BLaER1 treated with 17β-estradiol and CSF1 and Interleukin-3, amounts not matched to agents 10 nM and 100 nM (cell line): Measurements from ENCODE around the gene OR51G2.
"Not testable (repeated sequence)": the region's sequence is repeated elsewhere in the genome, so short reads cannot be mapped to it uniquely, and the experiment has no call there.

Source experiments
- H3K27ac ChIP-seq, 11 experiments: shearing (Covaris generic); formaldehyde crosslinking; 2 replicates each; pipeline ENCODE4 v1.8.1; 2022
- H3K27me3 ChIP-seq, 11 experiments: shearing (Covaris generic); formaldehyde crosslinking; 2 replicates each; pipeline ENCODE4 v1.8.1; 2022
- H3K36me3 ChIP-seq, 11 experiments: shearing (Covaris generic); formaldehyde crosslinking; 2 replicates each; pipeline ENCODE4 v1.8.1; 2022
- H3K4me1 ChIP-seq, 10 experiments: shearing (Covaris generic); formaldehyde crosslinking; 2 replicates each; pipeline ENCODE4 v1.8.1; 2022
- H3K4me2 ChIP-seq, 11 experiments: shearing (Covaris generic); formaldehyde crosslinking; 2 replicates each; pipeline ENCODE4 v1.8.1; 2022
- H3K4me3 ChIP-seq, 10 experiments: shearing (Covaris generic); formaldehyde crosslinking; 2 replicates each; pipeline ENCODE4 v1.8.1; 2022
- H3K9ac ChIP-seq, 11 experiments: shearing (Covaris generic); formaldehyde crosslinking; 2 replicates each; pipeline ENCODE4 v1.8.1; 2022
- H3K9me3 ChIP-seq, 11 experiments: shearing (Covaris generic); formaldehyde crosslinking; replicated peaks in 1 of 11; 2 replicates each; pipeline ENCODE4 v1.8.1; 2022
- H4K20me1 ChIP-seq, 11 experiments: shearing (Covaris generic); formaldehyde crosslinking; 2 replicates each; pipeline ENCODE4 v1.8.1; 2022
- Cebpa-rat ChIP-seq, 11 experiments: shearing (Covaris generic); IDR thresholded peaks; 2 replicates each; pipeline ENCODE4 v1.8.1; 2022

Gene OR51G2

GRCh38 chr11:4919250-4919649, at the start of gene OR51G2:
Gene OR51G2, minus strand, starts transcription at chr11:4919350. Its CDS starts 3,687 bp downstream, at chr11:4915663.
- Histone ChIP-seq H3K27ac (no peak within 1 kb of the TSS), H4K20me1 (no peaks in the 10 kb centered on the region), H3K27me3 (no peaks in the 10 kb centered on the region), H3K36me3 (no peaks in the 10 kb centered on the region), H3K9me3 (no peaks in the 10 kb centered on the region), H3K9ac (no peak within 1 kb of the TSS), H3K4me3 (no peak within 1 kb of the TSS), H3K4me2 (no peak within 1 kb of the TSS), H3K4me1 (no peaks in the 10 kb centered on the region)
- no peak for TF ChIP-seq Cebpa-rat (IDR thresholded peaks at IDR 0.05)

DNA sequence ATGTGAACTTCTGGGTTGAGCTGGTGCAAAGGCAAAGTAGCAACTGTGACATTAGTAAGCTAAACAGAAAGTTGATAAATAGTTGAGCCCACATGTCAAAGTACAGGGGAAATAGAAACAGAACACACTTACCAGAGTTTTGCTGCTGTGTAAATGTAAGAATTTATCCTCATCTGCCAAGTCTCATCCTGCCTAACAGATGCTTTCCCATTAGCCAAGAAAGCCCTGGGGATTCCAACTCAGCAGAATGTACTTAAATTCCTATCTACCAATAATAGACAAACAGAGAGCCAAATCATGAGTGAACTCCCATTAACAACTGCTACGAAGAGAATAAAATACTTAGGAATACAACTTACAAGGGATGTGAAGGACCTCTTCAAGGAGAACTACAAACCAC, 43.7 kb upstream of the OR51G2 start:
- H3K36me3 ChIP-seq: no peaks in the 10 kb centered on the region
- peaks cover 0 to 3% (median 0%) of the 10 kb centered on the region in 11 experiments; a peak in 1 of 22 replicates for H3K9me3 ChIP-seq
- H3K27me3 ChIP-seq: no peaks in the 10 kb centered on the region
- no peak overlapping the region for H3K4me2 ChIP-seq
- no peak overlapping the region for H3K4me3 ChIP-seq
- H3K27ac ChIP-seq: no peak overlapping the region
- TF ChIP-seq Cebpa-rat (IDR thresholded peaks at IDR 0.05): no peak
- no peaks in the 10 kb centered on the region for H4K20me1 ChIP-seq
- H3K4me1 ChIP-seq: no peaks in the 10 kb centered on the region
- H3K9ac ChIP-seq: no peak overlapping the region

- H3K36me3 ChIP-seq: no peaks in the 10 kb centered on the region
- no peak overlapping the region for H3K4me3 ChIP-seq
- H3K27me3 ChIP-seq: no peaks in the 10 kb centered on the region
- no peak overlapping the region for H3K4me2 ChIP-seq
- no peak overlapping the region for H3K9ac ChIP-seq
- TF ChIP-seq Cebpa-rat (IDR thresholded peaks at IDR 0.05): no peak
- no peak overlapping the region for H3K27ac ChIP-seq
- no peaks in the 10 kb centered on the region for H4K20me1 ChIP-seq
- no peaks in the 10 kb centered on the region for H3K4me1 ChIP-seq
- peaks cover 0 to 3% (median 0%) of the 10 kb centered on the region in 11 experiments; a peak in 1 of 22 replicates for H3K9me3 ChIP-seq
These were observed 41.7 kb upstream of the OR51G2 start for GRCh38 chr11:4960877-4961276.

DNA sequence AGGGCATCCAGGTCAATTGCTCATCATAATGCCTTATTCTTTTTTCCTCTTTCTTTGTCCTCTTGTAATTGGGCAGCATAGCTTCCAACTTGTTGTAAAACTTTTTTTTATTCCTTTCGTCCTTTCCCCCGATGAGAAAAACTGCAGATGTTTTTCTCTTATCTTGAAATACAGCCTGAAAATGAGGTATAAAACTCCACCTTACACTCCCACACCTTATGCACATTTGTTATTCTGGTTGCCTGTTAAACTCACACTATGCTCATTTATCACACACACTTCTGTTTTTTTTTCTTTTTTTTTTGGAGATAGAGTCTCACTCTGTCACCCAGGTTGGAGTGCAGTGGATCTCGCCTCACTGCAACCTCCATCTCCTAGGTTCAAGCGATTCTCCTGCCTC, 38.2 kb upstream of the OR51G2 start:
- no peak for TF ChIP-seq Cebpa-rat (IDR thresholded peaks at IDR 0.05)
- Histone ChIP-seq H3K9me3 (no peaks in the 10 kb centered on the region), H3K4me1 (no peaks in the 10 kb centered on the region), H3K4me2 (no peak overlapping the region), H4K20me1 (no peaks in the 10 kb centered on the region), H3K27ac (no peak overlapping the region), H3K27me3 (no peaks in the 10 kb centered on the region), H3K4me3 (no peak overlapping the region), H3K9ac (no peak overlapping the region), H3K36me3 (no peaks in the 10 kb centered on the region)

GRCh38 chr11:4955613-4956012, 36.5 kb upstream of the OR51G2 start, which contains the start of gene OR51A2:
Gene OR51A2, minus strand, starts transcription at chr11:4955713. Its CDS starts 0 bp downstream, at chr11:4955713.
- H3K9ac ChIP-seq, H3K4me3 ChIP-seq, H3K4me2 ChIP-seq: not testable (repeated sequence)

GRCh38 chr11:4947505-4947904, 28.4 kb upstream of the OR51G2 start, which contains the start of gene OR51A4:
Gene OR51A4, minus strand, starts transcription at chr11:4947605. Its CDS starts 505 bp downstream, at chr11:4947100.
- no peaks in the 10 kb centered on the region for H3K9me3 ChIP-seq
- H3K4me2 ChIP-seq: no peak within 1 kb of the TSS
- TF ChIP-seq Cebpa-rat (IDR thresholded peaks at IDR 0.05): no peak
- H4K20me1 ChIP-seq: no peaks in the 10 kb centered on the region
- H3K36me3 ChIP-seq: no peaks in the 10 kb centered on the region
- no peaks in the 10 kb centered on the region for H3K4me1 ChIP-seq
- no peak within 1 kb of the TSS for H3K9ac ChIP-seq
- H3K27ac ChIP-seq: no peak within 1 kb of the TSS
- H3K4me3 ChIP-seq: no peak within 1 kb of the TSS
- H3K27me3 ChIP-seq: no peaks in the 10 kb centered on the region

More at GRCh38 chr11:4955613-4956012, 36.5 kb upstream of the OR51G2 start, which contains the start of gene OR51A2:
- not testable (repeated sequence) for H3K27me3 ChIP-seq, H3K9me3 ChIP-seq, H3K36me3 ChIP-seq, H4K20me1 ChIP-seq, H3K4me1 ChIP-seq, H3K27ac ChIP-seq

GRCh38 chr11:4936745-4937144, 17.6 kb upstream of the OR51G2 start:
- H3K9me3 ChIP-seq: no peaks in the 10 kb centered on the region
- no peaks in the 10 kb centered on the region for H3K27me3 ChIP-seq
- no peaks in the 10 kb centered on the region for H4K20me1 ChIP-seq
- H3K36me3 ChIP-seq: no peaks in the 10 kb centered on the region
- H3K27ac ChIP-seq: no peak overlapping the region
- H3K4me2 ChIP-seq: no peak overlapping the region
- no peak for TF ChIP-seq Cebpa-rat (IDR thresholded peaks at IDR 0.05)
- no peaks in the 10 kb centered on the region for H3K4me1 ChIP-seq
- no peak overlapping the region for H3K9ac ChIP-seq
- H3K4me3 ChIP-seq: no peak overlapping the region

DNA sequence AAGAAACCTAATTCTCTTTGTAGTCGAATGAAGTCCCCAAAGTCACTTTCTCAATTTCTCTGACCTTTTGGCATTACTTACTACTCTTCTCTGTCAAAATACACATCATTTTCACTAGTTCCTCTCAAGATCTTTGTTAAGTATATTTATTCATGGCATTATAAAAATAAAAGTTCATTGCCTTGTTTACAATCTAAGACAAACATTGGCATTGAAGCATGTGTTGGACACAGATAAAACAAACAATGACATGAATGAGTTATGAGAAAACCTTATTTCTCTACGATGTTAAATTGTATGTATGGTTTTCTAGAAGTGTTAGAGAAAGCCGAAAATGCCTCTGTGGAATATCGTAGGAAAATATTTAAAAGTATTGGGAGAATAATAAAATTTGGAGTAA, 13.6 kb upstream of the OR51G2 start:
- no peaks in the 10 kb centered on the region for H3K36me3 ChIP-seq
- no peaks in the 10 kb centered on the region for H3K4me1 ChIP-seq
- no peaks in the 10 kb centered on the region for H3K27me3 ChIP-seq
- H3K4me3 ChIP-seq: no peak overlapping the region
- H3K4me2 ChIP-seq: no peak overlapping the region
- H3K27ac ChIP-seq: no peak overlapping the region
- no peak for TF ChIP-seq Cebpa-rat (IDR thresholded peaks at IDR 0.05)
- no peak overlapping the region for H3K9ac ChIP-seq
- no peaks in the 10 kb centered on the region for H4K20me1 ChIP-seq
- H3K9me3 ChIP-seq: no peaks in the 10 kb centered on the region

GRCh38 chr11:4926608-4927007, 7.5 kb upstream of the OR51G2 start:
- Histone ChIP-seq H3K27ac (no peak overlapping the region), H4K20me1 (no peaks in the 10 kb centered on the region), H3K9ac (no peak overlapping the region), H3K4me2 (no peak overlapping the region), H3K27me3 (no peaks in the 10 kb centered on the region), H3K36me3 (no peaks in the 10 kb centered on the region), H3K4me1 (no peaks in the 10 kb centered on the region), H3K4me3 (no peak overlapping the region), H3K9me3 (no peaks in the 10 kb centered on the region)
- no peak for TF ChIP-seq Cebpa-rat (IDR thresholded peaks at IDR 0.05)

DNA sequence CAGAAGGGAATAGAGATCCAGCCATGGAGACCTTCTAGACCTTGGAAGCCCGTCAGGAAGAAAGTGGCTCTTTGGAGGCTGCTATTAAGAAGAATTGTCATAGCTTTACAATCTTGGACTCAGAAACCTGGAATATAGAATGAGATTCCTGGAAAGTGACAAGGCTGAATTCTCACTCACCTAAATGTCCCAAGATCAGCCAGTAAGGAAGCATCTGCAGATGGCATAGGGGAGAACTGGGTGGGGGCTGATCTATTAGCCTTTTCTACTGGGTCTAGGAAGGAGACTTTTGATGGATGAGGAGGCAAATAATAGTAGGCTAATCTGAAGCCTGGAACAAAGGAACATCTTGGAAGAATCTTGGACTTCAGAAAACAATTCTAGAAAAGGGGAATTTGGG, 5.1 kb upstream of the OR51G2 start, which contains the start of gene OR51G1:
OR51G1 (minus strand) TSS at position 101 of the 400 bp plus-strand sequence; CDS start at position 101, 0 bp downstream.
- Histone ChIP-seq H3K4me1 (no peaks in the 10 kb centered on the region), H3K4me2 (no peak within 1 kb of the TSS), H3K27ac (no peak within 1 kb of the TSS), H3K4me3 (no peak within 1 kb of the TSS), H3K9ac (no peak within 1 kb of the TSS), H3K27me3 (no peaks in the 10 kb centered on the region), H3K36me3 (no peaks in the 10 kb centered on the region), H4K20me1 (no peaks in the 10 kb centered on the region), H3K9me3 (no peaks in the 10 kb centered on the region)
- TF ChIP-seq Cebpa-rat (IDR thresholded peaks at IDR 0.05): no peak
